GM19023 (cell line): ENCODE results near the gene CGN.

Source experiments
- ATAC-seq: cut with Tn5 transposase; IDR thresholded peaks from one replicate; pipeline ENCODE4 v1.9.1; 2021; ENCODE audit warnings: mild to moderate bottlenecking, moderate library complexity; ENCODE audit not compliant: unreplicated experiment

CGN gene

DNA sequence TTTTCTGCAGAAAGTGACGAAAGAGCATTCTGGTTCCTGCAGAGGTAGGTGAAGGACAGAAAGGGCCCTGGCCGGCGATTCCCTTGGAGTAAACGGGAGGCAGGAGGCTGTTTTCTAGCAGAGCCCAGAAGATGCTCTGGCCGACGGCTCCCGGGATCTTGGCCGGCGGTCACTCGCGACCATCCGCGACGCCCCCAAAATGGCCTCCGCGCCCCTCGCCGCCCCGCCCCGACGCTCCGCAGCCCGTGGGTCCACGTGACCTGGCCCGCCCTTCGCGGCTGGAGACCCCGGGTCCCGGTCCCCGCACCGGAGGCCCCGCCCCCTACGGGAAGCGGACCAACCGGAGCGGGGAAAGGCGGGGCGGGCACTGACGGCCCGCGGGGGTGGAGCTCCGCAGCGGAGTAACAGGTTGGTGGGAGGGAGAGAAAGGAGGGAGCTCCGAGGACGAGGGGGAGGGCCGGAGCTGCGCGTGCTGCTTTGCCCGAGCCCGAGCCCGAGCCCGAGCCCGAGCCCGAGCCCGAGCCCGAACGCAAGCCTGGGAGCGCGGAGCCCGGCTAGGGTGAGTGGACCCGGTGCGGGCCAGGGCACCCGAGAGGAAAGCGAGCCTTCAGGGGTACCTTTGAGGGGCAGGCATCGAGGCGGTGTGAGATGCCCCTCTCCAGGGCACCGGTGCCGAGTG lies at the start of gene CGN:
Gene CGN (plus strand): TSS at position 431 of the 679 bp plus-strand sequence. CDS start 7,133 bp downstream, outside the sequence.
- peak; percentile 83 for ATAC-seq

- no peak for ATAC-seq
Measured at GRCh38 chr1:151461694-151462093, 49.5 kb upstream of the CGN start.

DNA sequence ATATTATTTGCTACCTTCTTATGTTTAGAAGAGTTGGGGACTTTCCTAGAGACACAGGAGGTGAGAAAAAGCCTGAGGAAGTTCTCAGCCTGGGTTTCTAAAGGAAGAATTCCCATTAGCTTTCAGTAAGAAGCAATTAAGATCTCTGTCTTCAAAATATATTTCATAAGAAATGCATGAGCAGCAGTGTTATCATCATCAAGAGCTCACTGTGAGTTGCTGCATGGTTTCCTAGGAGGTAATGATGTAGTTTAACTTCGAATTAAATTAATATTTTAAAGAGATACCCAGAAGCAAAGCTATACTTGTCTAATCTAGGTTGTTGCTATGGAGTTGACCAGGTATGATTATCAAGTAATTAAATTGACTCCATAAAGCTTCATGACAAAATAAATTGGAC lies 46.2 kb upstream of the CGN start:
- no peak for ATAC-seq

DNA sequence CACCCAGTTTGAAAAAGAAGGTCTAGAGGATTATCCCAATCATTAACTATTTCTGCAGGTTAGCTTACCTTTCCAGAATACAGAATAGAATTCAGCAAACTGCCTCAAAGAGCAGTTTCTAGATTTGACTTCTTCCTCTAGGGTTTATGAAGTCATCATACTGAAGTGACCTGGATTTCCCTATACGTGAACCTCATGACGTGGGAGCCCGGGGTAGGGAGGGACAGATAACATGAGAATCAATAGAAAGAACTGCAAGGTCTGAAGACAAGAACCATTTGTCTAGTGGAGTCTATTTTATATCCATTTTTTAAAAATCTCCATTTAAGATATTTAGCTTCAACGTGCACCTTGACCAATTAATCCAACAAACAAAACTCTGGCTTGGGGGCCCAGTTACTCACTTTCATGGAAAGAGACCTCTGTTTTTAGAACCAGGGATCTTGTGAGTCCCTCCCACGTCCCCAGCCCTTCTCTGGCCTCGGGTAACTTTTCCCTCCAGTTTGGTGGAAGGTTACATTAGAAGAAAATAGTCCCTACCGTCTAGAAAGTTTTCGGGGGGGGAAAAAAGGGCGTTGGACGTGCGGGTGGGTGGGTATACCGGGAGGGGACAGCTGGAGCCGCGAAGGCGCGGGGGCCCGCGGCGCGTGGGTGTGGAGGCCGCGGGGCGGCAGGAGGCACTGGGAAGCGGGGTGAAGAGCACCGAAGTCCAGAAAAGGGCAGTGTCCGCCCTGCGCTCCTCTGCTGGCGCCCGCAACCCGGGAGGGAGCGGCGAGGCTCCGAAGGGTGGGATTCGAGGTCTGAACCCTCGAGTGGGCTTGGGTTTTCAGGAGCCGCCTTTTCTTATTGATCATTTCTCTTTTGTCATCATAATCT lies 38.1 kb upstream of the CGN start:
- no peak for ATAC-seq

DNA sequence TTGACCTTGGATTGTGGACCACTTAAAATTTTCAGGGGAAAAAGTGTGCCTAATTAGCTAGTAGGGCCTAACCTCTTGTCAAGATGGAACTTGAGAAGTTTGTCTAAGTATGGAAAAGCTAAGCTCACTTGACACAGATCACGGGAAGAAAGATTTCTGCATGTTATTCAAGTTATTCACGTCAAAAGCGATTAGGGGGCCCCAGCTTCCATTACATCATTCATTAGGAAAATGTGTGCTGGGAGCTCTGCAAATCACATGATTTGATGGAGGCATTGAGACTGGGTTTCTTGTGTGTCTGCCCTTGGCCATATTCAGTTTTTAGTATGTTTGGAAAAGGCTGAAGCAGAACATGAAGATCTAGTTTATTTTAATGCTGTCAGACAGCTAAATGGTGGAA lies 36.4 kb upstream of the CGN start:
- ATAC-seq: no peak

DNA sequence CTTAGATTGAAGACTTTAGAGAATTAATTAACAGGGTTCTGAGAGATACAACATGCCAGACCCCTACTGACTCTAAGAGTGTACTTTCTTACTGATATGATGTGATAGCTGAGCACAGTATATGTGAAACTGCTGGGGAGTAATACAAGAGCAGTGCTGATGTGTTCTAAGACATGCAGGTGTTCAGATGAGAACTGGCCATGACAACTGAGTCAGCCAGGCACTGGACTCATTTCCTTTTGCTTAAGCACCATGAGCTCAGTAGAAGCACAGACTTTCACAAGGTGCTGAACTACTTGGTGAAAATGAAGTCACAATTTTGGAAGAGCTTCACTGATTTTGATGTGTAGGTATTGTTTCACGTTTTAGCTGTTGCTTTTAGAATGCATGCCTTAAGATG lies 36.0 kb upstream of the CGN start:
- peak; percentile 87 for ATAC-seq

- ATAC-seq: no peak
Measured at GRCh38 chr1:151476083-151476482, 35.1 kb upstream of the CGN start.

DNA sequence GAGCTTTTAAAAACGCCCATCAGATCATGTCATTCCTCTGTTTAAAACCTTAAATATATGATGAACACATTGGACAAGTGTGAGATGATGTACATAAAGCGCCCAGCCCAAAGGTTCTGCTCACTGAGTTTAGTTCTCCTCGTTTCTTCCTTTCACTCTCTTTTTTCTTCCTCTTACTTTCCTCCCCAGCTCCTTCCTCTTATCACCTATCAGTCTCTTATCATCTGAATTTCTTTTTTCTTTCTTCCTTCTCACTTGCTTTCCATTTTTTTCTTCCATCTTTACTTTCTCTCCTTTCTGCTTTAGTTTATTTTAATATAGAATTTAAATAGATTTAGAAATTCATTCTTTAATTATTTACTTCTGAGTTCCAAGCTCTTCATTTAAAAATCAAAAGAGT lies 34.1 kb upstream of the CGN start:
- no peak for ATAC-seq

GRCh38 chr1:151478140-151478812 lies 32.9 kb upstream of the CGN start:
- no peak for ATAC-seq

GRCh38 chr1:151478923-151479322 lies 32.3 kb upstream of the CGN start:
- no peak for ATAC-seq

DNA sequence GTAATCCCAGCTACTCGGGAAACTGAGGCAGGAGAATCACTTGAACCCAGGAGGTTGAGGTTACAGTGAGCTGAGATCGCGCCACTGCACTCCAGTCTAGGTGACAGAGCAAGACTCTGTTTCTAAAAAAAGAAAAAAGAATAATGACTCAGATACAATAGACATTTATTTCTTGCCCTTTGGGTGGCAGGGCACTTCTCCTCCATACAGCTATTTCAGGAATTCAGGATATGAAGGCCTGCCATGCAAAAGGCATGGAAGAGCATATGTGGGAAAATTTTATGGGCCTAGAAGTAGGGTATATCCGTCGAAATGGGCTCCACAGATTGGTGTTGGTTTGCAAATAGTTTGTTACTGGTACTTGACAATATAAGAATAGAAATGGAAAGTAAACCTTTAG lies 31.7 kb upstream of the CGN start:
- no peak for ATAC-seq

GRCh38 chr1:151482017-151482416 lies 29.2 kb upstream of the CGN start:
- no peak for ATAC-seq

- ATAC-seq: no peak
Measured at GRCh38 chr1:151485685-151486255, 25.4 kb upstream of the CGN start.

GRCh38 chr1:151486557-151486956 lies 24.6 kb upstream of the CGN start:
- no peak for ATAC-seq

DNA sequence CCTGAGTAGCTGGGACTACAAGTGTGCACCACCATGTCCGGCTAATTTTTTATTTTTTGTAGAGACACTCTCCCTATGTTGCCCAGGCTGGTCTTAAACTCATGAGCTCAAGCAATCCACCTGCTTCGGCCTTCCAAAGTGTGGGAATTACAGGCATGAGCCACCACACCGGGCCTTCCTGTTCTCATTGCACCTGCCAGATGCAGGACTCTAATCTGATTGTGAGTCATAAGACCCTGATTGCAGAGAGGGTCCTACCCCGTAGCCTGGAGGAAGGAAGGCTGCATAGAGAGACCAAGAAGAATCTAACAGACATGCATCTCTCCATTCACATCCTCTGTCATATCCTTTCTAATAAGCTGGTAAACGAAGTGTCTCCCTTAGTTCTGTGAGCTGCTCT lies 19.5 kb upstream of the CGN start:
- ATAC-seq: no peak

GRCh38 chr1:151492120-151492519 lies 19.1 kb upstream of the CGN start:
- ATAC-seq: no peak

GRCh38 chr1:151493042-151493441 lies 18.1 kb upstream of the CGN start:
- ATAC-seq: no peak

- no peak for ATAC-seq
Measured at GRCh38 chr1:151494741-151495281, 16.4 kb upstream of the CGN start.

- ATAC-seq: no peak
Measured at GRCh38 chr1:151495316-151495715, 15.9 kb upstream of the CGN start.

- ATAC-seq: no peak
Measured at GRCh38 chr1:151499365-151499764, 11.8 kb upstream of the CGN start.

- ATAC-seq: no peak
Measured at GRCh38 chr1:151499930-151500329, 11.3 kb upstream of the CGN start.
